Measurements from ENCODE around the gene CCDC187.

The CCDC187 gene

DNA sequence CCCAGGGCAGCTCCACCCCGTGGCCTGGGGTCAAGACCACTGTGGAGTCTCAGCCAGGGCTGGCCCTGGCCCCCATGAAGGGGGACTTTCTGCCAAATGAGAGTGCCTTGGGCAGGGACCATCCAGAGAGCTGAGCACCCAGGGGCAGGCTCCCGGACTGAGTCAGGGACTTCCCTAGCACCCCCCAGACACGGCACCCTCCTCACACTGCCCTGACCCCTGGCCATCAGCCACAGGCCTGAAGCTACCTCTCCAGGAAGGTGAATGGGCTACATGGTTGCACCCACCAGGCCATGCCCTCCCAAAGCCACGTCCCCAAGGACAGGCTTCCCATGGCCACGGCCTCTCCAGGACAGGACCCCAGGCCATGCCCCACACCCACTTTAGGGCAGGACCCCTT, 9.5 kb downstream of the CCDC187 start:
- H3K27me3 ChIP-seq (ENCODE audit: control insufficient read depth, low read length) = no peaks in the 10 kb centered on the region
- H3K4me3 ChIP-seq (ENCODE audit: low read length) = no peak overlapping the region
- TF ChIP-seq, protein P1, sequence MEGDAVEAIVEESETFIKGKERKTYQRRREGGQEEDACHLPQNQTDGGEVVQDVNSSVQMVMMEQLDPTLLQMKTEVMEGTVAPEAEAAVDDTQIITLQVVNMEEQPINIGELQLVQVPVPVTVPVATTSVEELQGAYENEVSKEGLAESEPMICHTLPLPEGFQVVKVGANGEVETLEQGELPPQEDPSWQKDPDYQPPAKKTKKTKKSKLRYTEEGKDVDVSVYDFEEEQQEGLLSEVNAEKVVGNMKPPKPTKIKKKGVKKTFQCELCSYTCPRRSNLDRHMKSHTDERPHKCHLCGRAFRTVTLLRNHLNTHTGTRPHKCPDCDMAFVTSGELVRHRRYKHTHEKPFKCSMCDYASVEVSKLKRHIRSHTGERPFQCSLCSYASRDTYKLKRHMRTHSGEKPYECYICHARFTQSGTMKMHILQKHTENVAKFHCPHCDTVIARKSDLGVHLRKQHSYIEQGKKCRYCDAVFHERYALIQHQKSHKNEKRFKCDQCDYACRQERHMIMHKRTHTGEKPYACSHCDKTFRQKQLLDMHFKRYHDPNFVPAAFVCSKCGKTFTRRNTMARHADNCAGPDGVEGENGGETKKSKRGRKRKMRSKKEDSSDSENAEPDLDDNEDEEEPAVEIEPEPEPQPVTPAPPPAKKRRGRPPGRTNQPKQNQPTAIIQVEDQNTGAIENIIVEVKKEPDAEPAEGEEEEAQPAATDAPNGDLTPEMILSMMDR (IDR thresholded peaks at IDR 0.05; ENCODE audit: low read depth, low read length, poor library complexity, severe bottlenecking) = no peak
- no peak for TF ChIP-seq EZH2phosphoT487 (IDR thresholded peaks at IDR 0.05; ENCODE audit: borderline replicate concordance, low read length)

DNA sequence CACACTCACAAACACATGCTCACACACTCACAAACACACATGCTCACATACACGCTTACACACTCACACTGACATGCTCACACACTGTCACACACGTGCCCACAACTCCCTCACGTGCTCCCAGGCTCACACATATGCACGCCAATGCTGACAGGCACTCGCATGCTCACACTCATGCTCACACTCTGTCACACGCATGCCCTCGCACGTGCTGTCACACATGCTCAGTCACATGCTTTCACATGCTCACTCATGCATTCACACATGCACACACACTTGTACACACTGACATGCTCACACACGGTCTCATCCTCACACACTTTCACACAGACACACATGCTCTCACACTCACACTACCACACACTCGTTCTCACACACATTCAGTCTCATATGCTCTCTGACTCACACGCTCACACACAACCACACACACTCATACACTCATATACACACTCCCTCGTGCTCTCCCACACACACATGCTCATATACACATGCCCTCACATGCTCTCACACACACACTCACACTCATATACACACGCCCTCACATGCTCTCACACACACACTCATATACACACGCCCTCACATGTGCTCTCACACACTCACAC, 10.3 kb downstream of the CCDC187 start:
- Histone ChIP-seq H3K79me2 (ENCODE audit: control insufficient read depth, low read length) (no peaks in the 10 kb centered on the region), H3K9me3 (ENCODE audit: control insufficient read depth, insufficient read depth, low read length) (peaks cover 12% of the 10 kb centered on the region; the same call in 1 of the 2 replicates), H3K4me1 (ENCODE audit: control insufficient read depth, low read length) (0 out of 2 replicates have a peak, but pooled peaks cover 2% of the 10 kb centered on the region), H3K36me3 (ENCODE audit: control insufficient read depth, low read length) (no peaks in the 10 kb centered on the region), H3K27ac (ENCODE audit: low read depth, low read length) (no peak overlapping the region), H3K4me3 (ENCODE audit: low read length) (no peak overlapping the region), H4K20me1 (ENCODE audit: control insufficient read depth, insufficient read depth, low read depth, low read length) (no peaks in the 10 kb centered on the region), H3K9me2 (replicated peaks; ENCODE audit: control insufficient read depth, low read length) (no peaks in the 10 kb centered on the region), H3K4me2 (ENCODE audit: low read length) (no peak overlapping the region), H3K27me3 (ENCODE audit: control insufficient read depth, low read length) (no peaks in the 10 kb centered on the region; the same call in 1 of the 2 replicates), H3F3A (ENCODE audit: control insufficient read depth, insufficient read depth) (peaks cover 3% of the 10 kb centered on the region; the same call in 1 of the 2 replicates)
- no peak for TF ChIP-seq EZH2phosphoT487 (IDR thresholded peaks at IDR 0.05; ENCODE audit: borderline replicate concordance, low read length)
- TF ChIP-seq, protein P1 (IDR thresholded peaks at IDR 0.05; ENCODE audit: low read depth, low read length, poor library complexity, severe bottlenecking) = no peak

More for the DNA sequence above, 9.5 kb downstream of the CCDC187 start:
- Histone ChIP-seq H3K4me2 (ENCODE audit: low read length) (no peak overlapping the region), H3K79me2 (ENCODE audit: control insufficient read depth, low read length) (no peaks in the 10 kb centered on the region), H3K4me1 (ENCODE audit: control insufficient read depth, low read length) (no peaks in the 10 kb centered on the region), H3K9me3 (ENCODE audit: control insufficient read depth, insufficient read depth, low read length) (peaks cover 12% of the 10 kb centered on the region; the same call in 1 of the 2 replicates), H3K27ac (ENCODE audit: low read depth, low read length) (no peak overlapping the region), H3K9me2 (replicated peaks; ENCODE audit: control insufficient read depth, low read length) (no peaks in the 10 kb centered on the region), H3K36me3 (ENCODE audit: control insufficient read depth, low read length) (no peaks in the 10 kb centered on the region), H3F3A (ENCODE audit: control insufficient read depth, insufficient read depth) (peaks cover 3% of the 10 kb centered on the region; the same call in 1 of the 2 replicates), H4K20me1 (ENCODE audit: control insufficient read depth, insufficient read depth, low read depth, low read length) (no peaks in the 10 kb centered on the region)

DNA sequence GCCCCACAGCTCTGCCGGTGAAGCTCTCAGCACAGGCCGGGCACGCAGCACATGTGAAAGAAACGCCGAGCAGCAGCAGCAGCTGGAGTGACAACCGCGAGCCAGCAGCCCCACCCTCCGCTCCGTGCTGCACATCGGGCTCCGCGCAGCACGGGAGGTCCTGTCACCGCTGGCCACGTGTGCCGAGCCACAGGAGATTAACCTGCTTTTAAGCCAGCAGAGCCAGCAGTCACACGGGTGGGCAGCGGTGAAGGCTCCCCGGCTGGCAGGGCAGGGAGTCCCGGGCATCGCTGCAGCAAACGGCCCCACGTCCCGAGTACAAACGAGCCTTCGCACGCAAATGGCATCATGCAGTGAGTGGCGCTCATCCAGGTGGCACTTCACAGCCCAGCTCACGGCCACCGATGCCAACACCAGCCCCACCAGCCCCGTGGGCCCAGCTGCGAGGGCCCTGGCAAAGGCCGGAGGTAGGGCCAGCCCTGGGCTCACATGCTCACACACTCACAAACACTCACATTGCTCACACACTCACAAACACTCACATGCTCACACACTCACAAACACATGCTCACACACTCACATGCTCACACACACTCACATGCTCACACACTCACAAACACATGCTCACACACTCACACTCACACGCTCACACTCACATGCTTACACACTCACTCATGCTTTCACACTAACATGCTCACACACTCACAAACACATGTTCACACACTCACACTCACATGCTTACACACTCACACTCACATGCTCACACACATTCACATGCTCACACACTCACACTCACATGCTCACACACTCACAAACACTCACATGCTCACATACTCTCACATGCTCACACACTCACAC, 11.1 kb downstream of the CCDC187 start:
- peaks cover 12% of the 10 kb centered on the region; the same call in 1 of the 2 replicates for H3K9me3 ChIP-seq (ENCODE audit: control insufficient read depth, insufficient read depth, low read length)
- 0 out of 2 replicates have a peak, but pooled peaks cover 5% of the 10 kb centered on the region for H3K4me1 ChIP-seq (ENCODE audit: control insufficient read depth, low read length)
- no peak overlapping the region for H3K4me2 ChIP-seq (ENCODE audit: low read length)
- H3K27me3 ChIP-seq (ENCODE audit: control insufficient read depth, low read length) = no peaks in the 10 kb centered on the region; the same call in 1 of the 2 replicates
- H3K4me3 ChIP-seq (ENCODE audit: low read length) = no peak overlapping the region
- H3K79me2 ChIP-seq (ENCODE audit: control insufficient read depth, low read length) = no peaks in the 10 kb centered on the region
- H3K9me2 ChIP-seq (replicated peaks; ENCODE audit: control insufficient read depth, low read length) = no peaks in the 10 kb centered on the region
- no peaks in the 10 kb centered on the region for H4K20me1 ChIP-seq (ENCODE audit: control insufficient read depth, insufficient read depth, low read depth, low read length)
- no peak for TF ChIP-seq EZH2phosphoT487 (IDR thresholded peaks at IDR 0.05; ENCODE audit: borderline replicate concordance, low read length)
- TF ChIP-seq, protein P1 (IDR thresholded peaks at IDR 0.05; ENCODE audit: low read depth, low read length, poor library complexity, severe bottlenecking) = no peak
- peaks cover 3% of the 10 kb centered on the region; the same call in 1 of the 2 replicates for H3F3A ChIP-seq (ENCODE audit: control insufficient read depth, insufficient read depth)
- H3K27ac ChIP-seq (ENCODE audit: low read depth, low read length) = no peak overlapping the region
- no peaks in the 10 kb centered on the region for H3K36me3 ChIP-seq (ENCODE audit: control insufficient read depth, low read length)
